K562 (cell line): ENCODE data around the gene NRG3.

Source experiments
- FIP1L1 ChIP-seq: fragments of 200-400 bp; formaldehyde crosslinking; IDR thresholded peaks from 2 replicates; pipeline ENCODE4 v1.6.1; 2018; ENCODE audit warnings: mild to moderate bottlenecking, low read depth, low read length; ENCODE audit not compliant: poor library complexity, severe bottlenecking
- PHF20 ChIP-seq: fragments of 450-650 bp; IDR thresholded peaks from 2 replicates; pipeline ENCODE4 v1.6.1; 2018; ENCODE audit not compliant: partially characterized antibody
- POLR2B ChIP-seq: fragments of 450-650 bp; IDR thresholded peaks from 2 replicates; pipeline ENCODE4 v1.6.1; 2018; ENCODE audit warnings: low read depth; ENCODE audit not compliant: partially characterized antibody
- TAF1 ChIP-seq: IDR thresholded peaks from 2 replicates; pipeline ENCODE4 v1.6.1; 2011; ENCODE audit warnings: mild to moderate bottlenecking, low read length, moderate library complexity; ENCODE audit not compliant: insufficient read depth, control insufficient read depth, severe bottlenecking; ENCODE audit errors: extremely low read depth
- TCF7L2 ChIP-seq: fragments of 150-350 bp; IDR thresholded peaks from 2 replicates; pipeline ENCODE4 v1.6.1; 2016; ENCODE audit warnings: low read depth, mild to moderate bottlenecking, low read length, moderate library complexity

DNA sequence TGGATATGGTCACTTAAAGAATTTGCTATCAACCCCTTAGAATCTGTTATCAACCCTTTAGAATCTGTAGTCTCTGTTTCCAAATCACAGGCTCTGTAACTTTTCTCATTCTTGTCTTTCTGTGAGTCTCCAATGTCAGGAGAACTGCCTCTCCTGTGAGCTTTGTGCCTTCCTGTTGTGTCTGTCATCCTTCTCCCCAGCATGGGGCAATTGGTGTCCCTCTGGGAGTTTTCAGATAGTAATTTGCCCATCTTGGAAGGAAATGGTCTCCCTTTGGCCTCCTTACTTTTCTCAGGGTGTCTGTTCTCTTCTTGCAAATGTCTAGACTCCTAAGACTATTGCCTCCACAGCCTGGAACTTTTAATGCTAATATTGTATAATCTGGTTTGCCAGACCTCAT, 521.9 kb downstream of the NRG3 start:
- TF ChIP-seq POLR2B: no peak
- no peak for TF ChIP-seq PHF20
- TF ChIP-seq TAF1: no peak
- no peak for TF ChIP-seq TCF7L2
- TF ChIP-seq FIP1L1: no peak
